Mesendoderm (in vitro differentiated cells): ENCODE results near the gene IL12RB1.

Experiments used
- DNase-seq: peaks from one replicate; pipeline ENCODE4 v3.0.0; 2013
- H2AK5ac ChIP-seq: 2 replicates; pipeline ENCODE4 v1.6.1; 2013; ENCODE audit warnings: low read length, inconsistent platforms
- H2BK120ac ChIP-seq: 2 replicates; pipeline ENCODE4 v1.6.1; 2013; ENCODE audit warnings: low read depth, mild to moderate bottlenecking, low read length, moderate library complexity, mixed read lengths
- H2BK15ac ChIP-seq: replicated peaks from 2 replicates; pipeline ENCODE4 v1.6.1; 2013; ENCODE audit warnings: low read depth, mild to moderate bottlenecking, moderate library complexity
- H2BK5ac ChIP-seq: 2 replicates; pipeline ENCODE4 v1.6.1; 2013; ENCODE audit warnings: low read length, inconsistent platforms
- H3K18ac ChIP-seq: 2 replicates; pipeline ENCODE4 v1.6.1; 2013; ENCODE audit warnings: mild to moderate bottlenecking, low read length, mixed read lengths
- H3K23ac ChIP-seq: one replicate; pipeline ENCODE4 v1.6.1; 2013; ENCODE audit warnings: low read length
- H3K27ac ChIP-seq: 2 replicates; pipeline ENCODE4 v1.5.1; 2013; ENCODE audit warnings: low read depth, mild to moderate bottlenecking, inconsistent platforms, low read length, moderate library complexity
- H3K27me3 ChIP-seq: 2 replicates; pipeline ENCODE4 v1.6.1; 2013; ENCODE audit warnings: low read length, control low read depth, mild to moderate bottlenecking, inconsistent platforms; ENCODE audit not compliant: insufficient read depth, poor library complexity
- H3K36me3 ChIP-seq: 2 replicates; pipeline ENCODE4 v1.6.1; 2013; ENCODE audit warnings: low read length, inconsistent platforms; ENCODE audit not compliant: control insufficient read depth, insufficient read depth
- H3K4ac ChIP-seq: one replicate; pipeline ENCODE4 v1.6.1; 2013; ENCODE audit warnings: low read depth, mild to moderate bottlenecking, low read length, moderate library complexity
- H3K4me1 ChIP-seq: 2 replicates; pipeline ENCODE4 v1.6.1; 2013; ENCODE audit warnings: low read depth, low read length, inconsistent platforms; ENCODE audit not compliant: control insufficient read depth
- H3K4me2 ChIP-seq: 2 replicates; pipeline ENCODE4 v1.6.1; 2013; ENCODE audit warnings: low read length
- H3K4me3 ChIP-seq: 2 replicates; pipeline ENCODE4 v1.5.1; 2013; ENCODE audit warnings: mild to moderate bottlenecking, low read length
- H3K56ac ChIP-seq: one replicate; pipeline ENCODE4 v1.6.1; 2013; ENCODE audit warnings: low read length
- H3K79me1 ChIP-seq: 2 replicates; pipeline ENCODE4 v1.6.1; 2013; ENCODE audit warnings: low read length, inconsistent platforms
- H3K79me2 ChIP-seq: 2 replicates; pipeline ENCODE4 v1.6.1; 2013; ENCODE audit warnings: mild to moderate bottlenecking, low read length; ENCODE audit not compliant: control insufficient read depth, insufficient read depth
- H3K9ac ChIP-seq: 2 replicates; pipeline ENCODE4 v1.6.1; 2013; ENCODE audit warnings: low read length, inconsistent platforms
- H4K5ac ChIP-seq: one replicate; pipeline ENCODE4 v1.6.1; 2013; ENCODE audit warnings: low read length
- H4K8ac ChIP-seq: one replicate; pipeline ENCODE4 v1.6.1; 2013; ENCODE audit warnings: low read depth, mild to moderate bottlenecking, control low read depth, low read length, moderate library complexity
- WGBS: extraction: QIAGEN DNeasy Blood & Tissue Kit; methylation state at CpG from one replicate; pipeline ENCODE4 v1.1.7; 2013; ENCODE audit warnings: low lambda C conversion rate, missing lambda C conversion rate; ENCODE audit not compliant: insufficient coverage; ENCODE audit errors: extremely low coverage; 5-methylcytosine and 5-hydroxymethylcytosine counted together

Gene IL12RB1

DNA sequence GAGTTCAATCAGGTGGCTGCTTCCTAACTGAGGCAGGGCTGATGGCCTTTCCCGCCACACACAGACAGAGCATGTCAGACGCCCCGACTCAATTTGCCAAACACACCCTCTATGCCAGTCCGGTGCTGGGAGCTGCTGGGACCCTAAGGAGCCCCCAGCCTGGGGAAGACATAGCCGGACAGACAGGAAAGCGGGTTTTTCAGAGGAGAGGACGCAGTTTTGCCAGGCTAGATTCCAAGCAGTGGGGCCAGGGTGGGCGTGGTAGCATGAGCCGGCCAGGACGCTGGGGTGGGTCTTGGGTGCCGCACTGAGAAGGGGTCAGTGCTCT is 30.6 kb upstream of the IL12RB1 start:
- no CpG with 5 or more reads among the region's 11 CpGs for whole genome bisulfite sequencing
- no peak overlapping the region for H4K8ac ChIP-seq
- H3K4me3 ChIP-seq, result no peak overlapping the region
- no peak overlapping the region for H2BK15ac ChIP-seq
- no peaks in the 10 kb centered on the region for H3K4me1 ChIP-seq
- H2BK120ac ChIP-seq, result no peak overlapping the region
- H2AK5ac ChIP-seq, result no peak overlapping the region
- no peak overlapping the region for H2BK5ac ChIP-seq
- no peak overlapping the region for H4K5ac ChIP-seq
- DNase-seq, result no peak
- no peaks in the 10 kb centered on the region for H3K27me3 ChIP-seq
- peaks cover 2% of the 10 kb centered on the region for H3K79me1 ChIP-seq
- peak overlapping the region; percentile 45 for H3K56ac ChIP-seq
- H3K27ac ChIP-seq, result no peak overlapping the region
- H3K4me2 ChIP-seq, result peak overlapping the region; percentile 28
- H3K4ac ChIP-seq, result no peak overlapping the region
- peak overlapping the region; percentile 52 for H3K9ac ChIP-seq
- H3K18ac ChIP-seq, result no peak overlapping the region
- H3K23ac ChIP-seq, result no peak overlapping the region
- no peaks in the 10 kb centered on the region for H3K79me2 ChIP-seq
- no peaks in the 10 kb centered on the region for H3K36me3 ChIP-seq

DNA sequence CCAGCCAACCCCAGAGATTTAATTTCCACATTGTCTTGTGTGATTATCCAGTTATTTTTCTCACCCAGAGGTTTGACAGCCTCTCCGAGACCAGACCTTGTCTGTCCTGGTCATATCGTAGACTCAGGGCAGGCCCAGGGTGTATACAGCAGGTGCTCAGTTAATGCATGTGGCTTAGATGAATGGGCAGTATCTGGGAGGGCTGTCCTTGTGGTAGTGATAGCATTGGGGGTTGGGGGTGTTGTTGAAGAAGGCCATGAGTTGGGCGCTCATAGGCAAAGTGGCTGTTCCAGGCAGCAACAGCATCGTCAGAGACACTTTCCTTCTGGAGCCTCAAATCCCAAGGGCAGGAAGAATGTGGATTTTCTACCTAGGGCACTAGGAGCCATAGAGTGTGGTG is 27.7 kb upstream of the IL12RB1 start:
- no peak overlapping the region for H3K18ac ChIP-seq
- no peak overlapping the region for H3K56ac ChIP-seq
- H3K4me3 ChIP-seq, result no peak overlapping the region
- no peaks in the 10 kb centered on the region for H3K79me2 ChIP-seq
- H3K27ac ChIP-seq, result no peak overlapping the region
- no peak overlapping the region for H2BK120ac ChIP-seq
- H4K8ac ChIP-seq, result no peak overlapping the region
- H3K4ac ChIP-seq, result no peak overlapping the region
- peaks cover 2% of the 10 kb centered on the region for H3K79me1 ChIP-seq
- H2BK15ac ChIP-seq, result no peak overlapping the region
- no peaks in the 10 kb centered on the region for H3K4me1 ChIP-seq
- no peak overlapping the region for H4K5ac ChIP-seq
- no peak overlapping the region for H3K9ac ChIP-seq
- no CpG with 5 or more reads among the region's 4 CpGs for WGBS
- H2AK5ac ChIP-seq, result no peak overlapping the region
- H2BK5ac ChIP-seq, result no peak overlapping the region
- H3K23ac ChIP-seq, result no peak overlapping the region
- DNase-seq, result no peak
- no peak overlapping the region for H3K4me2 ChIP-seq
- H3K27me3 ChIP-seq, result no peaks in the 10 kb centered on the region
- H3K36me3 ChIP-seq, result no peaks in the 10 kb centered on the region

DNA sequence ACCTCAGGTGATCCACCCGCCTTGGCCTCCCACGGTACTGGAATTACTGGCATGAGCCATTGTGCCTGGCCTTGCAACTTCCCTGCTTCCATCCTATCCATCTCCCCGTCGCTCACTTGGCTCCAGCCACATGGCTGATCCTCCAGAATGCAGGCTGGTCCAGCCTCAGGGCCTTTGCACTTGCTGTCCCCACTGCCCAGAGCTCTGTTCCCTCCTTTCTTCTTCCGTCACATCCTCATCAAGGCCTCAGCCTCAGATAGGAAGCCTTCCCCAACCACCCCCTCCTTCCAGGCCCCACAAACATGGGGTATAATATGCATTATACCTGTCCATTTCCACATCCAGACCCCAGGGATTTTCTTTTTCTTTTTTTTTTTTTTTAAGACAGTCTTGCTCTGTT is 27.1 kb upstream of the IL12RB1 start:
- H2BK15ac ChIP-seq, result no peak overlapping the region
- no peak for DNase-seq
- WGBS, result no CpG with 5 or more reads among the region's 5 CpGs

GRCh38 chr19:18112989-18113478 is 26.3 kb upstream of the IL12RB1 start:
- Histone ChIP-seq H2BK5ac (no peak overlapping the region), H3K4me1 (no peaks in the 10 kb centered on the region), H3K36me3 (no peaks in the 10 kb centered on the region), H3K56ac (no peak overlapping the region), H3K4me2 (no peak overlapping the region), H4K8ac (no peak overlapping the region), H3K27me3 (no peaks in the 10 kb centered on the region), H3K9ac (no peak overlapping the region), H2BK120ac (no peak overlapping the region), H3K79me1 (no peaks in the 10 kb centered on the region), H3K18ac (no peak overlapping the region), H3K23ac (no peak overlapping the region), H2BK15ac (no peak overlapping the region), H3K27ac (no peak overlapping the region), H3K4ac (no peak overlapping the region), H3K4me3 (no peak overlapping the region), H3K79me2 (no peaks in the 10 kb centered on the region), H4K5ac (no peak overlapping the region), H2AK5ac (no peak overlapping the region)
- no CpG with 5 or more reads among the region's 9 CpGs for WGBS
- peak; percentile 89 for DNase-seq

More for the DNA sequence above, 27.1 kb upstream of the IL12RB1 start:
- no peaks in the 10 kb centered on the region for H3K36me3 ChIP-seq
- H4K8ac ChIP-seq, result no peak overlapping the region
- no peak overlapping the region for H3K23ac ChIP-seq
- H3K4me3 ChIP-seq, result no peak overlapping the region
- H3K27ac ChIP-seq, result no peak overlapping the region
- no peak overlapping the region for H3K4ac ChIP-seq
- H3K56ac ChIP-seq, result no peak overlapping the region
- no peak overlapping the region for H2AK5ac ChIP-seq
- no peak overlapping the region for H4K5ac ChIP-seq
- no peak overlapping the region for H3K9ac ChIP-seq
- H2BK120ac ChIP-seq, result no peak overlapping the region
- H3K4me2 ChIP-seq, result no peak overlapping the region
- no peaks in the 10 kb centered on the region for H3K27me3 ChIP-seq
- H2BK5ac ChIP-seq, result no peak overlapping the region
- peaks cover 2% of the 10 kb centered on the region for H3K79me1 ChIP-seq
- no peaks in the 10 kb centered on the region for H3K79me2 ChIP-seq
- no peaks in the 10 kb centered on the region for H3K4me1 ChIP-seq
- no peak overlapping the region for H3K18ac ChIP-seq

- Histone ChIP-seq H3K23ac (no peak overlapping the region), H2BK120ac (no peak overlapping the region), H3K4me1 (no peaks in the 10 kb centered on the region), H3K4ac (no peak overlapping the region), H3K27ac (no peak overlapping the region), H2BK5ac (no peak overlapping the region), H3K4me3 (no peak overlapping the region), H3K36me3 (no peaks in the 10 kb centered on the region), H3K9ac (peak overlapping the region; percentile 77), H3K79me1 (no peaks in the 10 kb centered on the region), H3K79me2 (no peaks in the 10 kb centered on the region), H3K4me2 (peak overlapping the region; percentile 98), H4K8ac (no peak overlapping the region), H4K5ac (no peak overlapping the region), H3K27me3 (no peaks in the 10 kb centered on the region), H2BK15ac (no peak overlapping the region), H3K18ac (no peak overlapping the region), H2AK5ac (no peak overlapping the region), H3K56ac (peak overlapping the region; percentile 93)
- WGBS, result no CpG with 5 or more reads among the region's 22 CpGs
- DNase-seq, result peak; percentile 21
These were observed 24.0 kb upstream of the IL12RB1 start for GRCh38 chr19:18110609-18111232.
